Panc1 (cell line): ENCODE results near the gene IKBIP. TPM values are rescaled to one million over a fixed set of nuclear protein-coding genes. Genes with fewer than 3 reads are reported as not detected.

Source experiments
- ATAC-seq: fragments of 200-7000 bp; cut with Tn5 transposase; 2 replicates; pipeline ENCODE4 v1.9.1; 2020; ENCODE audit warnings: mild to moderate bottlenecking, moderate library complexity
- BruUV-seq: library from RNA; stranded (reverse); fragments of 400-500 nt; replicated peaks from 2 replicates; lab custom pipeline; 2021; lab: Mats Ljungman, UMichigan
- CTCF ChIA-PET: fragments of 300-600 bp; sonication (Branson Sonifier 250); formaldehyde crosslinking; loops from one replicate; lab custom pipeline; 2022; ENCODE audit warnings: antibody characterized with exemption; lab: Charles Lee
- POLR2A ChIA-PET: fragments of 300-600 bp; sonication (Branson Sonifier 250); formaldehyde crosslinking; loops from one replicate; lab custom pipeline; 2022; ENCODE audit warnings: antibody characterized with exemption; lab: Charles Lee
- DNase-seq: peaks from one replicate; pipeline ENCODE4 v3.0.0-alpha.2; 2010; ENCODE audit warnings: low read depth, low spot score
- H3K27ac ChIP-seq: 2 replicates; pipeline ENCODE4 v1.5.1; 2011; ENCODE audit warnings: mild to moderate bottlenecking, low read length, inconsistent platforms
- H3K27me3 ChIP-seq: fragments of 200-500 bp; sonication (Bioruptor generic); 2 replicates; pipeline ENCODE4 v1.6.0; 2014; ENCODE audit warnings: low read length, inconsistent platforms; ENCODE audit not compliant: control insufficient read depth, insufficient read depth
- H3K36me3 ChIP-seq: fragments of 200-500 bp; sonication (Bioruptor generic); 2 replicates; pipeline ENCODE4 v1.5.1; 2014; ENCODE audit warnings: inconsistent platforms, mild to moderate bottlenecking, low read length, moderate library complexity; ENCODE audit not compliant: control insufficient read depth, insufficient read depth
- H3K4me1 ChIP-seq: 2 replicates; pipeline ENCODE4 v1.5.1; 2011; ENCODE audit warnings: inconsistent platforms, mild to moderate bottlenecking, low read length, moderate library complexity; ENCODE audit not compliant: control insufficient read depth, insufficient read depth
- H3K4me3 ChIP-seq, 2 experiments: 2 replicates each; pipeline ENCODE4 v1.5.1; 2011 to 2012; ENCODE audit warnings: low read depth in 2 of 2, low read length in 2 of 2, mild to moderate bottlenecking in 2 of 2, inconsistent platforms in 1 of 2, moderate library complexity in 1 of 2
- H3K9me3 ChIP-seq: fragments of 200-500 bp; sonication (Bioruptor generic); 2 replicates; pipeline ENCODE4 v1.5.1; 2014; ENCODE audit warnings: low read depth, mild to moderate bottlenecking, inconsistent platforms, low read length, moderate library complexity; ENCODE audit not compliant: control insufficient read depth, insufficient read depth
- CTCF ChIP-seq: fragments of 450-650 bp; IDR thresholded peaks from 2 replicates; pipeline ENCODE4 v1.5.1; 2017; ENCODE audit warnings: mild to moderate bottlenecking
- POLR2AphosphoS5 ChIP-seq: IDR thresholded peaks from 2 replicates; pipeline ENCODE4 v1.6.1; 2012; ENCODE audit warnings: mild to moderate bottlenecking, low read depth, low read length, moderate library complexity
- REST ChIP-seq, 2 experiments: IDR thresholded peaks; 2 replicates each; pipeline ENCODE4 v1.6.1; 2011 to 2012; ENCODE audit warnings: low read depth in 2 of 2, control low read depth in 1 of 2, low read length in 1 of 2, mild to moderate bottlenecking in 1 of 2, moderate library complexity in 1 of 2; ENCODE audit not compliant: insufficient read depth in 1 of 2
- SIN3A ChIP-seq: IDR thresholded peaks from 2 replicates; pipeline ENCODE4 v1.6.1; 2012; ENCODE audit warnings: low read depth, mild to moderate bottlenecking, low read length, moderate library complexity, borderline replicate concordance; ENCODE audit not compliant: insufficient read depth
- TCF7L2 ChIP-seq: IDR thresholded peaks from 2 replicates; pipeline ENCODE4 v1.6.1; 2011; ENCODE audit warnings: mild to moderate bottlenecking, low read depth, low read length, inconsistent platforms
- in situ Hi-C: cut with HindIII; loops from 2 replicates; pipeline ENCODE4 v1.10.0; 2016; ENCODE audit warnings: low sequenced_read_pairs, low pct_unique_long_range_greater_than_20kb
- intact Hi-C: fragments of 100-400 bp; cut with micrococcal nuclease; formaldehyde crosslinking; loops from one replicate; pipeline ENCODE4 v1.10.0; 2022; ENCODE audit not compliant: unreplicated experiment
- total RNA-seq: library from RNA; stranded (reverse); gene quantifications from one replicate; pipeline ENCODE4 v1.2.1, GENCODE V29; 2021; ENCODE audit not compliant: unreplicated experiment

Gene IKBIP
- total RNA-seq, 1 experiment from 2014 or later, result 33.7 TPM

GRCh38 chr12:98579347-98579746 lies 65.2 kb downstream of the IKBIP start:
- no peak for TF ChIP-seq SIN3A
- no peak for TF ChIP-seq TCF7L2
- no peak for TF ChIP-seq POLR2AphosphoS5
- no peak for TF ChIP-seq REST (IDR thresholded peaks at IDR 0.05; ENCODE audit: insufficient read depth in 1 of 2, low read depth in 2 of 2, low read length in 1 of 2)
- TF ChIP-seq CTCF, result no peak
- Histone ChIP-seq H3K4me1 (peaks cover 6% of the 10 kb centered on the region; the same call in 1 of the 2 replicates), H3K9me3 (no peaks in the 10 kb centered on the region), H3K27me3 (no peaks in the 10 kb centered on the region; the same call in 1 of the 2 replicates), H3K36me3 (no peaks in the 10 kb centered on the region), H3K4me3 (no peak overlapping the region), H3K27ac (no peak overlapping the region)
- intact Hi-C loops, result no loop called here
- in situ Hi-C loops, result no loop called here
- DNase-seq (no peak), ATAC-seq (no peak)
- POLR2A ChIA-PET, result no interaction called here
- no TSS peak for BruUV-seq
- CTCF ChIA-PET, result interaction anchor here (0.6 kb wide), 1 partner anchor 13 kb away, joined by 3 read pairs; no protein-coding TSS in a partner anchor

GRCh38 chr12:98578821-98579220 lies 65.8 kb downstream of the IKBIP start:
- in situ Hi-C loops (no loop called here), intact Hi-C loops (no loop called here)
- no TSS peak for BruUV-seq
- no peak overlapping the region for H3K4me3 ChIP-seq
- H3K27ac ChIP-seq, result no peak overlapping the region
- TF ChIP-seq CTCF, result no peak
- TF ChIP-seq POLR2AphosphoS5, result no peak
- no peak for TF ChIP-seq SIN3A
- TF ChIP-seq REST (IDR thresholded peaks at IDR 0.05; ENCODE audit: insufficient read depth in 1 of 2, low read depth in 2 of 2, low read length in 1 of 2), result no peak
- no peak for TF ChIP-seq TCF7L2
- no peaks in the 10 kb centered on the region for H3K36me3 ChIP-seq
- H3K4me1 ChIP-seq, result peaks cover 6% of the 10 kb centered on the region; the same call in 1 of the 2 replicates
- ATAC-seq, result peak; percentile 73
- no peak for DNase-seq
- no peaks in the 10 kb centered on the region for H3K9me3 ChIP-seq
- ChIA-PET POLR2A (interaction anchor here (0.5 kb wide), 1 partner anchor 133 kb away, joined by 4 read pairs; no protein-coding TSS in a partner anchor), CTCF (interaction anchor here (0.6 to 0.7 kb wide), 2 partner anchors 12 to 13 kb away, joined by 3 read pairs; no protein-coding TSS in a partner anchor)
- H3K27me3 ChIP-seq, result no peaks in the 10 kb centered on the region; the same call in 1 of the 2 replicates
